Stimulated activated naive CD8-positive, alpha-beta T cell treated with anti-CD3 and anti-CD28 coated beads, Interleukin-15, Interleukin-2, amounts not matched to agents 100 ng/mL and 50 ng/mL, for 24 hours (primary cell): ENCODE data around the gene POFUT2.

ENCODE experiments used
- H3K27ac Mint-ChIP-seq: one replicate; pipeline ENCODE4 v1.8.0; 2021; ENCODE audit warnings: mild to moderate bottlenecking, mixed read lengths
- H3K27me3 Mint-ChIP-seq: one replicate; pipeline ENCODE4 v1.8.0; 2021; ENCODE audit warnings: mixed read lengths
- H3K36me3 Mint-ChIP-seq: one replicate; pipeline ENCODE4 v1.8.0; 2021; ENCODE audit warnings: low read depth, mixed read lengths
- H3K4me1 Mint-ChIP-seq: one replicate; pipeline ENCODE4 v1.8.0; 2021; ENCODE audit warnings: low read depth, mixed read lengths
- H3K4me3 Mint-ChIP-seq: one replicate; pipeline ENCODE4 v1.8.0; 2021; ENCODE audit warnings: mild to moderate bottlenecking, mixed read lengths
- H3K9me3 Mint-ChIP-seq: one replicate; pipeline ENCODE4 v1.8.0; 2021; ENCODE audit warnings: mixed read lengths

POFUT2 gene

GRCh38 chr21:45289655-45290515, 2.2 kb upstream of the POFUT2 start:
- no peak overlapping the region for H3K27ac Mint-ChIP-seq
- H3K4me1 Mint-ChIP-seq, result peaks cover 27% of the 10 kb centered on the region
- no peaks in the 10 kb centered on the region for H3K27me3 Mint-ChIP-seq
- H3K9me3 Mint-ChIP-seq, result no peaks in the 10 kb centered on the region
- no peak overlapping the region for H3K4me3 Mint-ChIP-seq
- H3K36me3 Mint-ChIP-seq, result peaks cover 10% of the 10 kb centered on the region

GRCh38 chr21:45289134-45289533, 1.4 kb upstream of the POFUT2 start:
- no peak overlapping the region for H3K27ac Mint-ChIP-seq
- no peaks in the 10 kb centered on the region for H3K9me3 Mint-ChIP-seq
- H3K27me3 Mint-ChIP-seq, result no peaks in the 10 kb centered on the region
- peaks cover 27% of the 10 kb centered on the region for H3K4me1 Mint-ChIP-seq
- peak overlapping the region; percentile 63 for H3K4me3 Mint-ChIP-seq
- H3K36me3 Mint-ChIP-seq, result peaks cover 13% of the 10 kb centered on the region

GRCh38 chr21:45288441-45288841, 746 bp upstream of the POFUT2 start:
- Mint-ChIP-seq H3K4me3 (peak overlapping the region; percentile 63), H3K4me1 (peaks cover 27% of the 10 kb centered on the region), H3K36me3 (peaks cover 16% of the 10 kb centered on the region), H3K9me3 (no peaks in the 10 kb centered on the region), H3K27ac (no peak overlapping the region), H3K27me3 (no peaks in the 10 kb centered on the region)

GRCh38 chr21:45286671-45287437, 841 bp downstream of the POFUT2 start:
- peaks cover 16% of the 10 kb centered on the region for H3K36me3 Mint-ChIP-seq
- no peaks in the 10 kb centered on the region for H3K9me3 Mint-ChIP-seq
- H3K27ac Mint-ChIP-seq, result no peak overlapping the region
- H3K4me1 Mint-ChIP-seq, result peaks cover 17% of the 10 kb centered on the region
- H3K27me3 Mint-ChIP-seq, result no peaks in the 10 kb centered on the region
- H3K4me3 Mint-ChIP-seq, result peak overlapping the region; percentile 65

GRCh38 chr21:45285266-45285931, 2.3 kb downstream of the POFUT2 start:
- H3K9me3 Mint-ChIP-seq, result no peaks in the 10 kb centered on the region

GRCh38 chr21:45284456-45284741, 3.3 kb downstream of the POFUT2 start:
- H3K36me3 Mint-ChIP-seq, result peaks cover 26% of the 10 kb centered on the region

More at GRCh38 chr21:45285266-45285931, 2.3 kb downstream of the POFUT2 start:
- Mint-ChIP-seq H3K27ac (no peak overlapping the region), H3K4me1 (peaks cover 17% of the 10 kb centered on the region), H3K27me3 (no peaks in the 10 kb centered on the region), H3K36me3 (peaks cover 22% of the 10 kb centered on the region), H3K4me3 (peak overlapping the region; percentile 11)

DNA sequence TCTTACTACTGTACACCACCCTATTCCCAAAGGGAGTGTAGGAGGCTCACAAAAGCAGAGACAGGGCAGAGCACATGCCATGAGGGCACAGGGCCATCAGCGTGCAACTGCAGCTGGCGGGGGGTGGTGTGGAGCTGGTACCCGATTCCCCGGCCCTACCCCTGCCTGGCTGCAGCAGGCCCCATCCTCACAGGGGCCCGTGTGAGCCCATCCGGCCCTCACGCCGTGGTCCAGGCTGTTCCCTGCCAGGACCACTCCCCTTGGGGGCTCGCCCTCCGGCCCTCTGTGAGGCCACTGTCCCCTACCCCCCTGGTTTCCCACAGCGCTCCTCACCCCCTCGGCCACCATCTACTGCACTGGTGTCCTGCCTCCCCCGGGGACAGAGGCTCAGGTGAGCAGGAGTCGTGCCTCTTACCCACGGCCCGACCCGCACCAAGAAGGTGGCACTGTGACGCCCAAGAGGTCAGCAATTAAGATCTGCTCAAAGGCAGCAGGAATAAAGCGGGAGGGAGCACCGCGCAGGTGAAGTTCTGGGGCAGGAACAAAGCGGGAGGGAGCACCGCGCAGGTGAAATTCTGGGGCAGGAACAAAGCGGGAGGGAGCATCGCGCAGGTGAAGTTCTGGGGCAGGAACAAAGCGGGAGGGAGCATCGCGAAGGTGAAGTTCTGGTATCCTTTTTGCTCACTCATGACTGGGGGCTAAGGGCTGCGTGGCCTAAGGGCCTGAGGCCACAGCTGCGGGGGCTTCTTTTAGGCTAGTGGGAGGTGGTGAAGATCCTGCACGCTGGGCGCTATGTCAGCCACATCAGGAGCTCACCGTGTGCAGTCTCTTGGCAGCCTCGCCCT, 3.9 kb downstream of the POFUT2 start:
- H3K36me3 Mint-ChIP-seq, result peaks cover 26% of the 10 kb centered on the region
- no peaks in the 10 kb centered on the region for H3K9me3 Mint-ChIP-seq
- H3K4me1 Mint-ChIP-seq, result peaks cover 10% of the 10 kb centered on the region
- no peak overlapping the region for H3K27ac Mint-ChIP-seq
- H3K4me3 Mint-ChIP-seq, result no peak overlapping the region
- no peaks in the 10 kb centered on the region for H3K27me3 Mint-ChIP-seq

More at GRCh38 chr21:45284456-45284741, 3.3 kb downstream of the POFUT2 start:
- Mint-ChIP-seq H3K4me3 (no peak overlapping the region), H3K27ac (no peak overlapping the region), H3K4me1 (peaks cover 16% of the 10 kb centered on the region), H3K9me3 (no peaks in the 10 kb centered on the region), H3K27me3 (no peaks in the 10 kb centered on the region)

GRCh38 chr21:45283035-45283610, 4.6 kb downstream of the POFUT2 start:
- peaks cover 26% of the 10 kb centered on the region for H3K36me3 Mint-ChIP-seq
- no peak overlapping the region for H3K4me3 Mint-ChIP-seq
- no peaks in the 10 kb centered on the region for H3K27me3 Mint-ChIP-seq
- no peak overlapping the region for H3K27ac Mint-ChIP-seq
- peaks cover 10% of the 10 kb centered on the region for H3K4me1 Mint-ChIP-seq
- no peaks in the 10 kb centered on the region for H3K9me3 Mint-ChIP-seq

DNA sequence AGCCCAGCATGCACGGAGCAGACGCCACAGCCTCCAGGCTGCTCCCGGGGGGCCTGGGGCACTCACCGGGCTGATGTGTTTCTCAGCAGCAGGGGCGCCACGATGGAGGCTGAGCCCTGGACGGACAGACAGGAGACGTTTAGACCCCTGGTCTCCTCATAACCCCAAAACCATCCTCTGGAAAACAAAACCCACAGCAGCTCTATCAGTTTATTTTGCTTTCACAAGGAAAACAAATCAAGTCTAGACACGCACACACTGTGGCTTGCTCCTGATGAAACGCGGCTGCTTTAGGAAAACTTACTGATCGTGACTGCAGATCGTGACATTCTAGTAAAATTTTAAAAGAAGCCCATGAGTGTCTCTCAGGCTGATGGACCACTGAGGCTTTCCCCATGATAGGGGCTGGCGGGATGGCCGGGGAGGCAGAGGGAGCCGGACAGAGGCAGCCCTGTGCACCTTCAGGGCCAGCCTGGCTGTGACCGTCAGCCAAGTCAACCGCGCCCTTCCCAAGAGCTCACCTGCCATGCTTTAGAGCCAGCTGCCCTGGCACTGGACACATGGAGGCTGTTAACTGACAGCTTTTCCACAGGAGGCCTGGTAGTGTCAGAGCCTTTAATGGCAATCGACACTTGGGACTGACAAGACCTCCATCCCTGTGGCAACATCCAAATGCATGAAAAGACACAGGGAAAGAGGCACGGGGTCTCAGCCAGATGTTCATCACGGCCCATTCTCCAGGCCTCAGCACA, 5.2 kb downstream of the POFUT2 start:
- Mint-ChIP-seq H3K36me3 (peaks cover 26% of the 10 kb centered on the region), H3K4me1 (peaks cover 10% of the 10 kb centered on the region)

DNA sequence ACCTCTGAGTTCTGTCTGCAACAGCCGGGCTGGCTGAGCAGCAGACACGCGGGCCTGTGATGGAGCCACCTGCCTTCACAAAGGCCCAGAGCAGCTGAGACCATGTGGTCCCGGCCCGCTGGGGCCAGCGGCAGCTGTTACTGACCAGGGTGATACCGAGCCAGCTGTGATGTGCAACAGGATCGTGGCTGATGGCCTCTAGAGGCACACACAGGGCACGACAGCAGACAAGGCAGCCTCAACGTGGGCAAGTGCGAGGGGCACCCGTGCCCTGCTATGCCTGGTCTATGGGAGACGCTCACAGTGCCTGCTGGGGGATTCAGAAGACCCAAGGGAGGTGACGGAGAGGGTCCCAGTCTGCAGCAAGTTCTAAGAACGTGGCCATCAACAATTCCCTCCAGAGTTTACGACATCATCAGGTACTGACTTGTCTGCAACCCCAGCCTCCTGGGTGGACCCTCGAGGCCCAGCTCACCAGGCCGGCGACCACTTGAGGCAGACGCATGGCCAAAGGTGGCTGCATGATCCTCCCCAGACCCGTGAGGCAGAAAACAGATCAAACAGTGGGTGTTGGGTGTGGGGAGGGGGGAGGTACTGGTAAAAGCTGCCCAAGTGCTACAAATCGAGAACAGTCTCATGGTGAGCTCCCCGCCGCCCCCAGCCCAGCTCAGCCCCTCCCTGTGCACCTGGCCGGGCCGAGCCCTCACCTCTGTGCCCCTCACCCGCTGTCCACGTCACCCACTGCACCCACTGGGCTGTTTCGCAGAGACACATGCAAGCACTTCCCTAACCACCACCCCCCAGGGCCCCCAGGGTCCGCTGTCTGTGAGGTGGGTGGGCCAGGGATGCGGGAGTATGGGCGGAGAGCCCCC, 6.0 kb downstream of the POFUT2 start:
- no peaks in the 10 kb centered on the region for H3K27me3 Mint-ChIP-seq
- peaks cover 26% of the 10 kb centered on the region for H3K36me3 Mint-ChIP-seq
- no peaks in the 10 kb centered on the region for H3K9me3 Mint-ChIP-seq
- no peak overlapping the region for H3K4me3 Mint-ChIP-seq
- no peak overlapping the region for H3K27ac Mint-ChIP-seq
- peaks cover 10% of the 10 kb centered on the region for H3K4me1 Mint-ChIP-seq

More for the DNA sequence above, 5.2 kb downstream of the POFUT2 start:
- Mint-ChIP-seq H3K27ac (no peak overlapping the region), H3K27me3 (no peaks in the 10 kb centered on the region), H3K9me3 (no peaks in the 10 kb centered on the region), H3K4me3 (no peak overlapping the region)

GRCh38 chr21:45280969-45281368, 6.7 kb downstream of the POFUT2 start:
- Mint-ChIP-seq H3K4me3 (no peak overlapping the region), H3K27me3 (no peaks in the 10 kb centered on the region), H3K27ac (no peak overlapping the region), H3K4me1 (peaks cover 5% of the 10 kb centered on the region), H3K9me3 (no peaks in the 10 kb centered on the region), H3K36me3 (peaks cover 26% of the 10 kb centered on the region)

GRCh38 chr21:45280178-45280821, 7.4 kb downstream of the POFUT2 start:
- Mint-ChIP-seq H3K4me3 (no peak overlapping the region), H3K36me3 (peaks cover 21% of the 10 kb centered on the region), H3K27me3 (no peaks in the 10 kb centered on the region), H3K27ac (no peak overlapping the region), H3K4me1 (peaks cover under 1% of the 10 kb centered on the region), H3K9me3 (no peaks in the 10 kb centered on the region)
